K562 (cell line): ENCODE data around the gene NDUFA6. TPM values are rescaled to one million over a fixed set of nuclear protein-coding genes. Genes with fewer than 3 reads are reported as not detected.

ENCODE experiments used
- ATAC-seq: fragments of 200-7000 bp; cut with Tn5 transposase; 3 replicates; pipeline ENCODE4 v1.9.1; 2020; ENCODE audit warnings: moderate library complexity
- BruUV-seq: library from RNA; stranded (reverse); fragments of 400-500 nt; replicated peaks from 2 replicates; lab custom pipeline; 2021; lab: Mats Ljungman, UMichigan
- CTCF ChIA-PET: fragments of 300-600 bp; formaldehyde crosslinking; extraction: SDS; loops from one replicate; lab custom pipeline; 2021; ENCODE audit warnings: low intra/inter-chr PET ratio; lab: Yijun Ruan, JAX
- POLR2A ChIA-PET: fragments of 300-600, 350-650 bp; sonication (Branson Sonifier 250); formaldehyde crosslinking; extraction: SDS; loops from one replicate; lab custom pipeline; 2021; ENCODE audit warnings: antibody characterized with exemption, inconsistent platforms; lab: Yijun Ruan, JAX
- DNase-seq, 4 experiments: peaks; one replicate each; pipeline versions ENCODE4 v3.0.0 to v3.0.0-alpha.2; 2011 to 2018; ENCODE audit warnings: low spot score in 3 of 4, mixed read lengths in 3 of 4; ENCODE audit errors: extremely low read depth in 1 of 4
- FAIRE-seq: peaks from 2 replicates; lab custom pipeline; 2011; peaks lifted over from hg19 to GRCh38; lab: Jason Lieb, UNC
- H2AFZ ChIP-seq: 2 replicates; pipeline ENCODE4 v1.6.0; 2011; ENCODE audit warnings: low read depth, low read length, control low read depth, inconsistent platforms
- H3K27ac ChIP-seq: fragments of 200-600 bp; 3 replicates; pipeline ENCODE4 v1.8.0; 2011; ENCODE audit warnings: low read depth, mild to moderate bottlenecking, control low read depth, inconsistent platforms, low read length, moderate library complexity, mixed read lengths; ENCODE audit errors: extremely low read depth
- H3K27me3 ChIP-seq, 2 experiments: fragments of 300-600 bp in 1 of 2; 2 replicates in 1 of 2; 3 replicates in 1 of 2; pipeline versions ENCODE4 v1.6.0 to v1.8.0; 2011; ENCODE audit warnings: inconsistent platforms in 2 of 2, low read length in 2 of 2, mild to moderate bottlenecking in 1 of 2, mixed read lengths in 1 of 2, moderate library complexity in 1 of 2; ENCODE audit not compliant: control insufficient read depth in 2 of 2, insufficient read depth in 2 of 2
- H3K36me3 ChIP-seq: fragments of 300-600 bp; 3 replicates; pipeline ENCODE4 v1.8.0; 2011; ENCODE audit warnings: mild to moderate bottlenecking, low read length, inconsistent platforms; ENCODE audit not compliant: control insufficient read depth, insufficient read depth
- H3K4me1 ChIP-seq, 2 experiments: fragments of 200-600 bp in 1 of 2; replicated peaks in 1 of 2; 2 replicates in 1 of 2; 3 replicates in 1 of 2; pipeline versions ENCODE4 v1.5.1 to v1.8.0; 2011; ENCODE audit warnings: inconsistent platforms in 2 of 2, low read length in 2 of 2, mild to moderate bottlenecking in 1 of 2, mixed read lengths in 1 of 2, moderate library complexity in 1 of 2; ENCODE audit not compliant: control insufficient read depth in 2 of 2, insufficient read depth in 2 of 2
- H3K4me2 ChIP-seq: 2 replicates; pipeline ENCODE4 v1.6.1; 2011; ENCODE audit warnings: low read length, control low read depth, inconsistent platforms, mixed read lengths; ENCODE audit not compliant: insufficient read depth
- H3K4me3 ChIP-seq: fragments of 200-600 bp; sonication (generic), shearing (Covaris generic); 2 replicates; pipeline ENCODE4 v1.5.1; 2016; ENCODE audit warnings: control low read depth, inconsistent platforms
- H3K79me2 ChIP-seq: fragments of 200-600 bp; 3 replicates; pipeline ENCODE4 v1.8.0; 2011; ENCODE audit warnings: low read length, inconsistent platforms; ENCODE audit not compliant: control insufficient read depth, insufficient read depth
- H3K9ac ChIP-seq, 2 experiments: 2 replicates each; pipeline versions ENCODE4 v1.6.0 to v1.6.1; 2011; ENCODE audit warnings: low read depth in 2 of 2, low read length in 2 of 2, control low read depth in 1 of 2, inconsistent platforms in 1 of 2, mild to moderate bottlenecking in 1 of 2, mixed read lengths in 1 of 2; ENCODE audit not compliant: insufficient read depth in 1 of 2
- H3K9me1 ChIP-seq: one replicate; pipeline ENCODE4 v1.6.0; 2011; ENCODE audit warnings: inconsistent platforms, mild to moderate bottlenecking, low read length, moderate library complexity; ENCODE audit not compliant: control insufficient read depth, insufficient read depth
- H3K9me3 ChIP-seq: replicated peaks from 2 replicates; pipeline ENCODE4 v1.5.1; 2011; ENCODE audit warnings: low read depth, low read length, inconsistent platforms; ENCODE audit not compliant: control insufficient read depth, insufficient read depth
- H4K20me1 ChIP-seq: replicated peaks from 2 replicates; pipeline ENCODE4 v1.6.1; 2011; ENCODE audit warnings: low read length, inconsistent platforms, mixed read lengths; ENCODE audit not compliant: control insufficient read depth, insufficient read depth
- ARNT ChIP-seq, 2 experiments: fragments of 450-650 bp; IDR thresholded peaks; 2 replicates each; pipeline ENCODE4 v1.6.1; 2016; ENCODE audit warnings: mild to moderate bottlenecking in 1 of 2
- ELF1 ChIP-seq: fragments of 200-800 bp; sonication (Bioruptor generic); IDR thresholded peaks from 2 replicates; pipeline ENCODE4 v1.6.1; 2016; ENCODE audit warnings: missing genetic modification characterization, missing compliant biosample characterization
- GABPA ChIP-seq: fragments of 200-800 bp; sonication (Bioruptor generic); conservative IDR thresholded peaks from 2 replicates; pipeline ENCODE4 v1.6.1; 2016; ENCODE audit warnings: low read depth, missing genetic modification characterization, missing compliant biosample characterization
- GTF2A2 ChIP-seq: IDR thresholded peaks from 2 replicates; pipeline ENCODE4 v1.6.1; 2016; ENCODE audit warnings: mild to moderate bottlenecking, missing genetic modification characterization, missing compliant biosample characterization
- KAT7 ChIP-seq: sonication (generic); formaldehyde crosslinking; IDR thresholded peaks from 2 replicates; pipeline ENCODE4 v1.8.0; 2022; ENCODE audit warnings: missing genetic modification reagents, mild to moderate bottlenecking, borderline replicate concordance
- KDM1A ChIP-seq, 2 experiments: fragments of 450-650 bp; IDR thresholded peaks; 2 replicates each; pipeline ENCODE4 v1.6.1; 2016; ENCODE audit warnings: mild to moderate bottlenecking in 2 of 2
- NCOR1 ChIP-seq: fragments of 450-650 bp; IDR thresholded peaks from 2 replicates; pipeline ENCODE4 v1.6.1; 2016; ENCODE audit warnings: mild to moderate bottlenecking, moderate library complexity
- PHF21A ChIP-seq: fragments of 450-650 bp; IDR thresholded peaks from 2 replicates; pipeline ENCODE4 v1.6.1; 2017; ENCODE audit warnings: low read depth, borderline replicate concordance
- SP2 ChIP-seq: IDR thresholded peaks from 2 replicates; pipeline ENCODE4 v1.6.1; 2011; ENCODE audit warnings: mild to moderate bottlenecking, low read depth, low read length, moderate library complexity; ENCODE audit not compliant: poor library complexity, severe bottlenecking; ENCODE audit errors: extremely low read depth
- ZKSCAN8 ChIP-seq: fragments of 200-800 bp; sonication (Bioruptor generic); IDR thresholded peaks from 2 replicates; pipeline ENCODE4 v1.6.1; 2016; ENCODE audit warnings: missing genetic modification characterization, missing compliant biosample characterization
- ZNF518B ChIP-seq: fragments of 250-450 bp; sonication (Bioruptor Pico); IDR thresholded peaks from 2 replicates; pipeline ENCODE4 v1.5.0; 2021; ENCODE audit warnings: mild to moderate bottlenecking, moderate library complexity
- ZNF699 ChIP-seq: fragments of 250-450 bp; sonication (Bioruptor Pico); IDR thresholded peaks from 2 replicates; pipeline ENCODE4 v1.8.0; 2021; ENCODE audit warnings: mild to moderate bottlenecking, moderate library complexity; ENCODE audit not compliant: insufficient replicate concordance
- WGBS: fragments of 100-300 bp; shearing (Covaris generic); methylation state at CpG from one replicate; pipeline ENCODE4 v1.1.6; 2016; ENCODE audit warnings: low coverage, mixed read lengths; ENCODE audit not compliant: insufficient coverage; ENCODE audit errors: missing lambda C conversion rate; 5-methylcytosine and 5-hydroxymethylcytosine counted together
- in situ Hi-C: fragments of 300-500 bp; cut with MboI; formaldehyde crosslinking; loops from 4 replicates; pipeline ENCODE4 v1.15.0; 2018; ENCODE audit warnings: inconsistent platforms, mixed read lengths
- intact Hi-C: fragments of 100-400 bp; cut with micrococcal nuclease; formaldehyde crosslinking; loops from 2 replicates; pipeline ENCODE4 v1.14.2; 2022
- polyA plus RNA-seq, 8 experiments: library from polyadenylated mRNA; depleted of rRNA in 4 of 8; stranded (reverse) in 5 of 8; unstranded in 3 of 8; fragments of >200 nt; fragmentation: Nextera tagmentation in 2 of 8; fragmentation: Illumina TruSeq in 1 of 8; extraction: Ambion mirVana in 2 of 8; extraction: Trizol in 1 of 8; gene quantifications; 2 replicates each; pipeline versions ENCODE4 v1.2.1 to v1.2.3, GENCODE V29; 2011 to 2014; ENCODE audit warnings: inconsistent platforms in 1 of 8, missing spikeins in 1 of 8
- total RNA-seq, 7 experiments: library from RNA; depleted of rRNA in 6 of 7; stranded (reverse); fragments of >200 nt in 6 of 7; fragmentation: Illumina TruSeq in 2 of 7; extraction: Trizol in 2 of 7; gene quantifications; 2 replicates each; pipeline versions ENCODE4 v1.2.1 to v1.2.3, GENCODE V29; 2011 to 2021; ENCODE audit warnings: low replicate concordance in 1 of 7

Gene NDUFA6
- total and polyA plus RNA-seq, 9 of the 15 experiments (the other 6 are each of a cell fraction or from before 2014, with no cell fraction given) = 90.0 to 474 (median 128) TPM

GRCh38 chr22:42080287-42080686, 10.3 kb downstream of the NDUFA6 start:
- Histone ChIP-seq H3K4me1 (peaks cover 11 to 17% of the 10 kb centered on the region in 2 experiments), H3K9ac (peak overlapping the region; percentile 68 to 91; a peak in 3 of 4 replicates), H2AFZ (peak overlapping the region; percentile 96), H3K9me3 (no peaks in the 10 kb centered on the region), H3K4me3 (peak overlapping the region; percentile 59), H3K36me3 (peaks cover 31% of the 10 kb centered on the region; the same call in 2 of the 3 replicates), H3K27ac (peak overlapping the region; percentile 95), H3K9me1 (no peaks in the 10 kb centered on the region), H3K79me2 (peaks cover 15% of the 10 kb centered on the region), H4K20me1 (no peaks in the 10 kb centered on the region), H3K4me2 (peak overlapping the region; percentile 93), H3K27me3 (no peaks in the 10 kb centered on the region)
- peak in 2 of 4 experiments; percentile 15 to 35 for DNase-seq
- 4% methylated on average over 11 of the region's 14 CpGs for WGBS
- intact Hi-C loops = no loop called here
- ATAC-seq = no peak; the same call in 2 of the 3 replicates
- in situ Hi-C loops = no loop called here
- POLR2A ChIA-PET = interaction anchor here (1.1 to 3.8 kb wide), 3 partner anchors 10 to 535 kb away, joined by 5 to 43 read pairs (median 5); partner anchors contain the start of genes NDUFA6 and POLDIP3
- CTCF ChIA-PET = no interaction called here
- no peak for TF ChIP-seq GTF2A2 (tag)
- no peak for TF ChIP-seq NCOR1
- peak; percentile 92 for TF ChIP-seq PHF21A
- TF ChIP-seq KAT7 (CRISPR knock-in tag) = 0 out of 2 replicates have a peak, but pooled peaks have one; percentile 53
- peak; percentile 55 for TF ChIP-seq ELF1 (tag)
- no peak for TF ChIP-seq ZKSCAN8
- peak; percentile 4; the same call in 1 of the 2 replicates for TF ChIP-seq GABPA (tag)
- TF ChIP-seq KDM1A (IDR thresholded peaks at IDR 0.05) = peak in 1 of 2 experiments; percentile 64; a peak in 3 of 4 replicates
- TF ChIP-seq ZNF518B (CRISPR knock-in tag) = no peak
- no peak for TF ChIP-seq ZNF699 (CRISPR knock-in tag)
- no peak for TF ChIP-seq ARNT (IDR thresholded peaks at IDR 0.05)
- TF ChIP-seq SP2 = no peak
- FAIRE-seq = peak; percentile 62
- BruUV-seq = no TSS peak
